ENCODE measurements around the gene PSMD10. TPM values are rescaled to one million over a fixed set of nuclear protein-coding genes. Genes with fewer than 3 reads are reported as not detected.

Gene PSMD10
- total RNA-seq, 1 experiment from 2014 or later = 126 TPM

Other genes starting within 250 kb of the PSMD10 start
- gene TEX13B, start 109.2 kb downstream of the PSMD10 start, total RNA-seq (2014; rRNA removed; shearing (Covaris generic); ENCODE audit: low replicate concordance) = not detected in 2 replicates
- gene VSIG1, start 46.5 kb downstream of the PSMD10 start, total RNA-seq (2014; rRNA removed; shearing (Covaris generic); ENCODE audit: low replicate concordance) = 0.91 and 1.1 TPM in 2 replicates
- 0.70 and 9.0 TPM in 2 replicates for gene ATG4A, start 236 bp upstream of the PSMD10 start, total RNA-seq (2014; rRNA removed; shearing (Covaris generic); ENCODE audit: low replicate concordance)

All from Caki2 (cell line).